Measurements from ENCODE around the gene ATG101. TPM values are rescaled to one million over a fixed set of nuclear protein-coding genes. Genes with fewer than 3 reads are reported as not detected.

The ATG101 gene
- total RNA-seq, 4 donors from 2014 or later: 33.6 to 65.5 (median 52.6) TPM

DNA sequence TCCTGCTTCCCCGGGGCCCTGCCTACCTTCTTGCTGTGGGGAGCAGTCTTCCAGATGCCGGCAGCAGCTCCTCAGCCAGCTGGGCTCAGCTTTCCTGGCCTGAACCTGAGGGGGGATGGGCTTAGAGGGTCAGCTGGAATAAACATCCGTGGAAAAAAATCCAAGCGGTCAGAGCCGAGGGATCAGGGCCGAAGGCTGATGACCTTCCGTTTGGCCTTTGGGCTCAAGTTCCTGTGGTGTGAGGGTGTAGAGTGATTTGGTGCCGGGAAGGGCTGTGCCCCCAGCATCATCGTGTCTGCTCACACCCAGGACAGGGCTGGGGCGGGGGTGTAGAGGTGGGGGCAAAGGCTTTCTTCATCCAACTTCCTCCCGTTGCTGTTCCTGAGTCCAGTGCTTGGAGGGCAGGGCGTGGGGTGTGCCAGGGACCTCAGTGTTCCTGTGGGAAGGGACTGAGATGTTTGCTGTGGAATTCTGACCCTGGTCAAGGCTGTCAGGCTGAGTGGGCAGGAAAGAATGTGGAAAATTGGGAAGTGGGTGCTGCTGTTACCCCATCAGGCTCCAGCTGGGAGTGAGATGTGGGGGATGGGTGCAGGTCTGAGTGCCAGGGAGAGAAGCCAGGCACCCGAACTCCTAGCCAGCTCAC lies 12.4 kb downstream of the ATG101 start:
- ATAC-seq (ENCODE audit: low FRiP score) (no peak), DNase-seq (ENCODE audit: low spot score) (no peak)
- TF ChIP-seq, protein P1, sequence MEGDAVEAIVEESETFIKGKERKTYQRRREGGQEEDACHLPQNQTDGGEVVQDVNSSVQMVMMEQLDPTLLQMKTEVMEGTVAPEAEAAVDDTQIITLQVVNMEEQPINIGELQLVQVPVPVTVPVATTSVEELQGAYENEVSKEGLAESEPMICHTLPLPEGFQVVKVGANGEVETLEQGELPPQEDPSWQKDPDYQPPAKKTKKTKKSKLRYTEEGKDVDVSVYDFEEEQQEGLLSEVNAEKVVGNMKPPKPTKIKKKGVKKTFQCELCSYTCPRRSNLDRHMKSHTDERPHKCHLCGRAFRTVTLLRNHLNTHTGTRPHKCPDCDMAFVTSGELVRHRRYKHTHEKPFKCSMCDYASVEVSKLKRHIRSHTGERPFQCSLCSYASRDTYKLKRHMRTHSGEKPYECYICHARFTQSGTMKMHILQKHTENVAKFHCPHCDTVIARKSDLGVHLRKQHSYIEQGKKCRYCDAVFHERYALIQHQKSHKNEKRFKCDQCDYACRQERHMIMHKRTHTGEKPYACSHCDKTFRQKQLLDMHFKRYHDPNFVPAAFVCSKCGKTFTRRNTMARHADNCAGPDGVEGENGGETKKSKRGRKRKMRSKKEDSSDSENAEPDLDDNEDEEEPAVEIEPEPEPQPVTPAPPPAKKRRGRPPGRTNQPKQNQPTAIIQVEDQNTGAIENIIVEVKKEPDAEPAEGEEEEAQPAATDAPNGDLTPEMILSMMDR (IDR thresholded peaks at IDR 0.05): no peak

- ATAC-seq (ENCODE audit: low FRiP score) (no peak), DNase-seq (ENCODE audit: low spot score) (no peak)
- TF ChIP-seq, protein P1 (IDR thresholded peaks at IDR 0.05): no peak
Observed at GRCh38 chr12:52082669-52082987, 12.8 kb downstream of the ATG101 start.

DNA sequence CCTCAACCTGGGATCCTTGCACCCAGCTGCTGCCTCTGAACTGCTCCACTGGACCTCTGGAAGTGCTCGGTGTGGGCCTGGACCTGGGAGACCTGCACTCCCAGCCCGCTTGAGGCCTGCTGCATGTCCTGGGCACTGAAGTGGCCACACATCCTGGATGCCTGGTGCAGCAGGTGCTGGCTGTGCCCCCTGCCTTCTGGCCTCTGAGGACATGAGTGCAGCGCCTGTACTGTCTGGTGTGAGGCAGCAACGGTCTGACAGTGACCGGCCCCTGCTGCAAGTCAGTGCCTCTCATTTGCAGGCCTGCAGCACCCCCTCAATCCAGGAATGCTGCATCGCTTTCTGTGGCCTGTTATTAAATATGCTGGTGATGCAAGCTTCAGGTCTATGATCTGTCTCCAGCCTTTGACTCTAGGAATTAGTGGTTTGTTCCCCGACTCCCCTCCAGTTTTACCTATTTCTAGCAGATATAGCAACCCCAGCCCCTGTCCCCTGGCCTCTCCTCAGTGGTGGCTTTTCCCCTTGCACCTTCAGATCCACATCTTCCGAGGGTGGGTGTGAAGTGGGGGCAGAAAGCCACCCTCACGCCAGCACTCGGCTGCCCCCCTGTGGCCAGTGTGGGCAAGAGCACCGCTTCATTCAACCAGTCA lies 13.3 kb downstream of the ATG101 start:
- TF ChIP-seq, protein P1 (IDR thresholded peaks at IDR 0.05): peak in 2 of 3 donors; percentile 68 to 71
- no peak for DNase-seq (ENCODE audit: low spot score)
- ATAC-seq (ENCODE audit: low FRiP score): peak; percentile 70

- no peak for DNase-seq (ENCODE audit: low spot score)
- TF ChIP-seq, protein P1 (IDR thresholded peaks at IDR 0.05): no peak
- no peak for ATAC-seq (ENCODE audit: low FRiP score)
Observed at GRCh38 chr12:52083638-52083996, 13.8 kb downstream of the ATG101 start.

DNA sequence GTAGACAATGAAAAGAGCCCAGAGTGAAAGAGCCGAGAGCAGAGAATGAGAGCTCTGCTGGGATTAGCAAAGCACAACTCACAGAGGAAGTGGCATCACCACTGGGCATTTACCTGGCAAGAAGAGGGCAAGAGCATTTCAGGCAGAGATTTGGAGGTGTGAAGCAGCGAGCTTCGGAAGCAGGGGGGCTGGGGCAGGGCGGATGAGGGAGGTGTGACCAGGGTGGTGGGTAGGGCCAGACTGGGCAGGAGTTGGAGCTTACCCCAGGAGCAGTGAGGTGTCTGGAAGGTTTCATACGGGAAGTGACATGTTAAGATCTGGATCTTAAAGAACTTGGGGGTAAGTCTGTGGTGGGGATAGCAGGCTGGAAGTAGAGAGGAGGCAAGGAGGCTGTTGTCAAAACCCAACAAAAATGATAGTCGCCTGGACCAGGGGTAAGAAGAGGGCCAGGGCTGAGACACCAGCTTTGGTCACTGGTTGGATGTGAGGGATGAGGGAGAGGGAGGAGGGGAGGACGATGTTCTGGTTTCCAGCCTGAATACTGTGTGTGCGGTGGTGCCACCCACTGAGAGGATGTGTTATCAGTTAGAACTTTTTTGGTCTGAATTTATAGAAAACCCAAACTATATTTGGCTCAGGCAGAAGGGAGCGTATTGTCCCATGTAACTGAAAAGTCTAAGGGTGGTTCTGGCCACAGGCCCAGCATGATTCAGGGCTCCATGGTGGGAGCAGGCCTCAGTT lies 14.9 kb downstream of the ATG101 start:
- no peak for ATAC-seq (ENCODE audit: low FRiP score)
- DNase-seq (ENCODE audit: low spot score): no peak
- TF ChIP-seq, protein P1 (IDR thresholded peaks at IDR 0.05): no peak

DNA sequence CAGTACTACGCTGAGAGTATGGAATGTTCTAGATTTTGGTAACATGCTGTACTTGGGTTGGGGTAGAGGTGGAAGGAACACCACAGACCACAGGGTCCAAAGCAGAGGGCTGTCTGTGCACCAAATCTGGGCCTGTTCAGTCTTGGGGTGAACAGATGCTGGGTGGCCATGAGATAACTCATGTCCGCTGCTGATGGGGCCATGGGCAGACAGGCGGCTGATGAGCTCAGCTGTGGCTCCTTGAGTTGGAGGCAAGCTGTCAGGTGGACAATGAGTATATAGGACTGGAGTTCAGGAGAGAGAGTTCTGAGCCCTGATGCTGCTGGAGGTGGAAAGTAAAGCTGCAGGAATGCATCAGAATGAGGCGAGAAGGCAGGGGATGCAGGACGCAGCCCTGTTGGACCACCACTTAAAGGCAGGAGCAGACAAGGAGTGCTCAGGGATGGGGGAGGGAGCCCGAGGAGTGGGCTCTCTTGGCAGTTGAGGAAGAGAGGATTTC lies 16.0 kb downstream of the ATG101 start:
- ATAC-seq (ENCODE audit: low FRiP score): no peak
- TF ChIP-seq, protein P1 (IDR thresholded peaks at IDR 0.05): no peak
- no peak for DNase-seq (ENCODE audit: low spot score)
